GM23338 (cell line): ENCODE data around the gene TOM1. TPM values are rescaled to one million over a fixed set of nuclear protein-coding genes. Genes with fewer than 3 reads are reported as not detected.

Experiments used
- ATAC-seq: fragments of 200-7000 bp; cut with Tn5 transposase; 3 replicates; pipeline ENCODE4 v1.9.1; 2020
- DNase-seq: peaks from one replicate; pipeline ENCODE4 v3.0.0-alpha.2; 2015; ENCODE audit warnings: low spot score
- H2AFZ ChIP-seq: fragments of 200-600 bp; sonication (generic); 2 replicates; pipeline ENCODE4 v1.8.0; 2016; ENCODE audit warnings: antibody characterized with exemption, mild to moderate bottlenecking, moderate library complexity
- H3F3A ChIP-seq: fragments of 200-600 bp; sonication (generic); replicated peaks from 2 replicates; pipeline ENCODE4 v1.8.0; 2017; ENCODE audit warnings: antibody characterized with exemption, mixed run types, low read depth
- H3K27ac ChIP-seq: fragments of 200-600 bp; sonication (generic); 2 replicates; pipeline ENCODE4 v1.6.1; 2016; ENCODE audit warnings: low read depth
- H3K27me3 ChIP-seq: fragments of 200-600 bp; sonication (generic); 2 replicates; pipeline ENCODE4 v1.8.0; 2016; ENCODE audit warnings: mild to moderate bottlenecking, mixed run types, moderate library complexity; ENCODE audit not compliant: insufficient read depth
- H3K36me3 ChIP-seq: fragments of 200-600 bp; sonication (generic); 2 replicates; pipeline ENCODE4 v1.8.0; 2016; ENCODE audit warnings: mild to moderate bottlenecking; ENCODE audit not compliant: insufficient read depth
- H3K4me1 ChIP-seq: fragments of 200-600 bp; sonication (generic); 2 replicates; pipeline ENCODE4 v1.8.0; 2016; ENCODE audit warnings: mild to moderate bottlenecking, moderate library complexity; ENCODE audit not compliant: insufficient read depth
- H3K4me2 ChIP-seq: fragments of 200-600 bp; sonication (generic); 2 replicates; pipeline ENCODE4 v1.7.1; 2017; ENCODE audit warnings: mixed run types
- H3K4me3 ChIP-seq: fragments of 200-600 bp; sonication (generic); 2 replicates; pipeline ENCODE4 v1.6.1; 2016; ENCODE audit warnings: mixed run types
- H3K79me2 ChIP-seq: fragments of 200-600 bp; sonication (generic); replicated peaks from 2 replicates; pipeline ENCODE4 v1.8.0; 2017; ENCODE audit warnings: mild to moderate bottlenecking; ENCODE audit not compliant: insufficient read depth
- H3K9me2 ChIP-seq: fragments of 200-600 bp; sonication (generic); 2 replicates; pipeline ENCODE4 v1.8.0; 2017; ENCODE audit not compliant: insufficient read depth
- H4K20me1 ChIP-seq: fragments of 200-600 bp; sonication (generic); replicated peaks from 2 replicates; pipeline ENCODE4 v1.8.0; 2017; ENCODE audit warnings: mild to moderate bottlenecking; ENCODE audit not compliant: insufficient read depth
- H3K27ac Mint-ChIP-seq: 2 replicates; pipeline ENCODE4 v1.8.0; 2020; ENCODE audit warnings: inconsistent platforms, mild to moderate bottlenecking, moderate library complexity, mixed read lengths
- H3K27me3 Mint-ChIP-seq: 3 replicates; pipeline ENCODE4 v1.8.0; 2022; ENCODE audit warnings: low read depth, mild to moderate bottlenecking, moderate library complexity, mixed read lengths, inconsistent platforms; ENCODE audit not compliant: insufficient read depth, poor library complexity
- H3K36me3 Mint-ChIP-seq: 3 replicates; pipeline ENCODE4 v1.8.0; 2021; ENCODE audit warnings: low read depth, mild to moderate bottlenecking, inconsistent platforms, moderate library complexity, mixed read lengths
- H3K4me1 Mint-ChIP-seq: 3 replicates; pipeline ENCODE4 v1.8.0; 2020; ENCODE audit warnings: mild to moderate bottlenecking, inconsistent platforms, mixed read lengths
- H3K4me3 Mint-ChIP-seq: 3 replicates; pipeline ENCODE4 v1.8.0; 2021; ENCODE audit warnings: moderate library complexity, mild to moderate bottlenecking, inconsistent platforms, mixed read lengths
- H3K9me3 Mint-ChIP-seq: 3 replicates; pipeline ENCODE4 v1.8.0; 2020; ENCODE audit warnings: moderate library complexity, mild to moderate bottlenecking, inconsistent platforms, mixed read lengths
- JUNB ChIP-seq: IDR thresholded peaks from one replicate; pipeline ENCODE4 v1.6.1; 2016; ENCODE audit warnings: antibody characterized with exemption; ENCODE audit not compliant: unreplicated experiment
- NANOG ChIP-seq: IDR thresholded peaks from 2 replicates; pipeline ENCODE4 v1.6.1; 2016; ENCODE audit warnings: antibody characterized with exemption, borderline replicate concordance
- POLR2AphosphoS5 ChIP-seq: IDR thresholded peaks from 2 replicates; pipeline ENCODE4 v1.6.1; 2016; ENCODE audit warnings: antibody characterized with exemption, low read depth
- STAT1 ChIP-seq: IDR thresholded peaks from one replicate; pipeline ENCODE4 v1.6.1; 2016; ENCODE audit warnings: antibody characterized with exemption; ENCODE audit not compliant: unreplicated experiment
- ZNF114 ChIP-seq: fragments of 250-450 bp; sonication (Bioruptor Pico); IDR thresholded peaks from 2 replicates; pipeline ENCODE4 v1.5.0; 2020; ENCODE audit warnings: mild to moderate bottlenecking, moderate library complexity
- polyA plus RNA-seq: library from polyadenylated mRNA; unstranded; fragments of >200 nt; fragmentation: Nextera tagmentation; extraction: Ambion mirVana; gene quantifications from 2 replicates; pipeline ENCODE4 v1.2.1, GENCODE V29; 2016
- total RNA-seq: library from RNA; depleted of rRNA; stranded (reverse); fragments of >200 nt; shearing (Covaris generic); gene quantifications from 2 replicates; pipeline ENCODE4 v1.2.3, GENCODE V29; 2014
- TF ChIP-seq, protein P1 (sequence below): fragments of 250-450 bp; sonication (Bioruptor Pico); IDR thresholded peaks from 2 replicates; pipeline ENCODE4 v1.5.0; 2020; ENCODE audit warnings: mild to moderate bottlenecking, moderate library complexity
- TF ChIP-seq, protein P2 (sequence below), 2 experiments: fragments of 200-600 bp in 1 of 2; sonication (generic) in 1 of 2; conservative IDR thresholded peaks; 2 replicates each; pipeline versions ENCODE4 v1.5.1 to v1.6.1; 2016 to 2017; ENCODE audit warnings: antibody characterized with exemption in 2 of 2, low read depth in 2 of 2, mild to moderate bottlenecking in 2 of 2, moderate library complexity in 1 of 2
- TF ChIP-seq, protein P3 (sequence below): IDR thresholded peaks from one replicate; pipeline ENCODE4 v1.6.1; 2018; ENCODE audit warnings: antibody characterized with exemption; ENCODE audit not compliant: unreplicated experiment

TOM1 gene
- total and polyA plus RNA-seq, 2 experiments from 2014 or later, result 10.9 to 17.8 TPM

DNA sequence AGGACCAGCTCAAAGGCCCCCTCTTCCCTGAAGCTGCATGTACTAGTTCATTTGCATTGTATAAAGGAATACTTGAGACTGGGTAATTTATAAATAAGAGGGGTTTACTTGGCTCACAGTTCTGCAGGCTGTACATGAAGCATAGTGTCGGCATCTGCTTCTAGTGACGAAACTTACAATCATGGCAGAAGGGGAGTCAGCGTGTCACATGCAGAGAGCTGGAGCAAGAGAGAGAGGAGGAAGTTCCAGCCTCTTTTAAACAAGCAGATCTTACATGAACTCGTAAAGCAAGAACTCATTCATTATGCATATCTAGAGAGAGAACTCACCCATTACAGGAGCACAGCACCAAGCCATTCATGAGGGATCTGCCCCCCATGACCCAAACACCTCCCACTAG lies 49.5 kb upstream of the TOM1 start (continued):
- TF ChIP-seq, protein P1, sequence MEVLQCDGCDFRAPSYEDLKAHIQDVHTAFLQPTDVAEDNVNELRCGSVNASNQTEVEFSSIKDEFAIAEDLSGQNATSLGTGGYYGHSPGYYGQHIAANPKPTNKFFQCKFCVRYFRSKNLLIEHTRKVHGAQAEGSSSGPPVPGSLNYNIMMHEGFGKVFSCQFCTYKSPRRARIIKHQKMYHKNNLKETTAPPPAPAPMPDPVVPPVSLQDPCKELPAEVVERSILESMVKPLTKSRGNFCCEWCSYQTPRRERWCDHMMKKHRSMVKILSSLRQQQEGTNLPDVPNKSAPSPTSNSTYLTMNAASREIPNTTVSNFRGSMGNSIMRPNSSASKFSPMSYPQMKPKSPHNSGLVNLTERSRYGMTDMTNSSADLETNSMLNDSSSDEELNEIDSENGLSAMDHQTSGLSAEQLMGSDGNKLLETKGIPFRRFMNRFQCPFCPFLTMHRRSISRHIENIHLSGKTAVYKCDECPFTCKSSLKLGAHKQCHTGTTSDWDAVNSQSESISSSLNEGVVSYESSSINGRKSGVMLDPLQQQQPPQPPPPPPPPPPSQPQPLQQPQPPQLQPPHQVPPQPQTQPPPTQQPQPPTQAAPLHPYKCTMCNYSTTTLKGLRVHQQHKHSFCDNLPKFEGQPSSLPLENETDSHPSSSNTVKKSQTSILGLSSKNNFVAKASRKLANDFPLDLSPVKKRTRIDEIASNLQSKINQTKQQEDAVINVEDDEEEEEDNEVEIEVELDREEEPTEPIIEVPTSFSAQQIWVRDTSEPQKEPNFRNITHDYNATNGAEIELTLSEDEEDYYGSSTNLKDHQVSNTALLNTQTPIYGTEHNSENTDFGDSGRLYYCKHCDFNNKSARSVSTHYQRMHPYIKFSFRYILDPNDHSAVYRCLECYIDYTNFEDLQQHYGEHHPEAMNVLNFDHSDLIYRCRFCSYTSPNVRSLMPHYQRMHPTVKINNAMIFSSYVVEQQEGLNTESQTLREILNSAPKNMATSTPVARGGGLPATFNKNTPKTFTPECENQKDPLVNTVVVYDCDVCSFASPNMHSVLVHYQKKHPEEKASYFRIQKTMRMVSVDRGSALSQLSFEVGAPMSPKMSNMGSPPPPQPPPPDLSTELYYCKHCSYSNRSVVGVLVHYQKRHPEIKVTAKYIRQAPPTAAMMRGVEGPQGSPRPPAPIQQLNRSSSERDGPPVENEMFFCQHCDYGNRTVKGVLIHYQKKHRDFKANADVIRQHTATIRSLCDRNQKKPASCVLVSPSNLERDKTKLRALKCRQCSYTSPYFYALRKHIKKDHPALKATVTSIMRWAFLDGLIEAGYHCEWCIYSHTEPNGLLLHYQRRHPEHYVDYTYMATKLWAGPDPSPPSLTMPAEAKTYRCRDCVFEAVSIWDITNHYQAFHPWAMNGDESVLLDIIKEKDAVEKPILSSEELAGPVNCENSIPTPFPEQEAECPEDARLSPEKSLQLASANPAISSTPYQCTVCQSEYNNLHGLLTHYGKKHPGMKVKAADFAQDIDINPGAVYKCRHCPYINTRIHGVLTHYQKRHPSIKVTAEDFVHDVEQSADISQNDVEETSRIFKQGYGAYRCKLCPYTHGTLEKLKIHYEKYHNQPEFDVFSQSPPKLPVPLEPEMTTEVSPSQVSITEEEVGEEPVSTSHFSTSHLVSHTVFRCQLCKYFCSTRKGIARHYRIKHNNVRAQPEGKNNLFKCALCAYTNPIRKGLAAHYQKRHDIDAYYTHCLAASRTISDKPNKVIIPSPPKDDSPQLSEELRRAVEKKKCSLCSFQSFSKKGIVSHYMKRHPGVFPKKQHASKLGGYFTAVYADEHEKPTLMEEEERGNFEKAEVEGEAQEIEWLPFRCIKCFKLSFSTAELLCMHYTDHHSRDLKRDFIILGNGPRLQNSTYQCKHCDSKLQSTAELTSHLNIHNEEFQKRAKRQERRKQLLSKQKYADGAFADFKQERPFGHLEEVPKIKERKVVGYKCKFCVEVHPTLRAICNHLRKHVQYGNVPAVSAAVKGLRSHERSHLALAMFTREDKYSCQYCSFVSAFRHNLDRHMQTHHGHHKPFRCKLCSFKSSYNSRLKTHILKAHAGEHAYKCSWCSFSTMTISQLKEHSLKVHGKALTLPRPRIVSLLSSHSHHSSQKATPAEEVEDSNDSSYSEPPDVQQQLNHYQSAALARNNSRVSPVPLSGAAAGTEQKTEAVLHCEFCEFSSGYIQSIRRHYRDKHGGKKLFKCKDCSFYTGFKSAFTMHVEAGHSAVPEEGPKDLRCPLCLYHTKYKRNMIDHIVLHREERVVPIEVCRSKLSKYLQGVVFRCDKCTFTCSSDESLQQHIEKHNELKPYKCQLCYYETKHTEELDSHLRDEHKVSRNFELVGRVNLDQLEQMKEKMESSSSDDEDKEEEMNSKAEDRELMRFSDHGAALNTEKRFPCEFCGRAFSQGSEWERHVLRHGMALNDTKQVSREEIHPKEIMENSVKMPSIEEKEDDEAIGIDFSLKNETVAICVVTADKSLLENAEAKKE (CRISPR knock-in tag), result no peak
- TF ChIP-seq STAT1 (no peak), POLR2AphosphoS5 (no peak), NANOG (no peak)
- TF ChIP-seq, protein P2, sequence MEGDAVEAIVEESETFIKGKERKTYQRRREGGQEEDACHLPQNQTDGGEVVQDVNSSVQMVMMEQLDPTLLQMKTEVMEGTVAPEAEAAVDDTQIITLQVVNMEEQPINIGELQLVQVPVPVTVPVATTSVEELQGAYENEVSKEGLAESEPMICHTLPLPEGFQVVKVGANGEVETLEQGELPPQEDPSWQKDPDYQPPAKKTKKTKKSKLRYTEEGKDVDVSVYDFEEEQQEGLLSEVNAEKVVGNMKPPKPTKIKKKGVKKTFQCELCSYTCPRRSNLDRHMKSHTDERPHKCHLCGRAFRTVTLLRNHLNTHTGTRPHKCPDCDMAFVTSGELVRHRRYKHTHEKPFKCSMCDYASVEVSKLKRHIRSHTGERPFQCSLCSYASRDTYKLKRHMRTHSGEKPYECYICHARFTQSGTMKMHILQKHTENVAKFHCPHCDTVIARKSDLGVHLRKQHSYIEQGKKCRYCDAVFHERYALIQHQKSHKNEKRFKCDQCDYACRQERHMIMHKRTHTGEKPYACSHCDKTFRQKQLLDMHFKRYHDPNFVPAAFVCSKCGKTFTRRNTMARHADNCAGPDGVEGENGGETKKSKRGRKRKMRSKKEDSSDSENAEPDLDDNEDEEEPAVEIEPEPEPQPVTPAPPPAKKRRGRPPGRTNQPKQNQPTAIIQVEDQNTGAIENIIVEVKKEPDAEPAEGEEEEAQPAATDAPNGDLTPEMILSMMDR (conservative IDR thresholded peaks at IDR 0.05; ENCODE audit: low read depth in 2 of 2), result no peak

DNA sequence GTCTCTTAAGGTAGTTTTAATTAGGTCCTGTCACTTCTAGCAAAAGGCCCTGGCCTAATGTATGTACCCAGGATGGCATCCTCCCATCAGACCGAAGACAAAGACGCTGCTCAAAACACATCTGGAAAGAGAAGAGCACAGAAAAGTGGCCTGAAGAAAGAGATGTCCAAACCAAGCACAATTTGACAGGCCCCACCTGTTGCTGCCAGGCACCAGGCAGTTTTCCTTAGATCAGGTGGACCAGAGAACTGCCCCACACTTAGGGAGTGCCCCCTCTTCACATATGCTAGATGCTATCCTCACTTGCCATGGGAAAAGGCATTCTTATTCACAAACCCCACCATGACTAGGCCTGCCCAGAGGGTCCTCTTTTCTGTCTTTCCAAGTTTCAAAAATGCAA lies 45.7 kb upstream of the TOM1 start:
- H3K27me3 Mint-ChIP-seq, result peaks cover 6% of the 10 kb centered on the region
- no peaks in the 10 kb centered on the region for H3K9me2 ChIP-seq
- no peak overlapping the region for H2AFZ ChIP-seq
- ATAC-seq (no peak), DNase-seq (no peak)
- peaks cover 16% of the 10 kb centered on the region for H3K4me1 Mint-ChIP-seq
- peaks cover 3% of the 10 kb centered on the region for H3K4me1 ChIP-seq
- H3K27ac Mint-ChIP-seq, result no peak overlapping the region
- peaks cover 16% of the 10 kb centered on the region for H3K79me2 ChIP-seq
- H3K4me3 ChIP-seq, result no peak overlapping the region
- H3K27ac ChIP-seq, result no peak overlapping the region
- H3K27me3 ChIP-seq, result no peaks in the 10 kb centered on the region
- H3K36me3 ChIP-seq, result no peaks in the 10 kb centered on the region
- H3K36me3 Mint-ChIP-seq, result peaks cover 3% of the 10 kb centered on the region
- no peaks in the 10 kb centered on the region for H4K20me1 ChIP-seq
- no peaks in the 10 kb centered on the region for H3F3A ChIP-seq
- no peak overlapping the region for H3K4me2 ChIP-seq
- H3K9me3 Mint-ChIP-seq, result no peaks in the 10 kb centered on the region; the same call in 2 of the 3 replicates
- no peak overlapping the region for H3K4me3 Mint-ChIP-seq
- TF ChIP-seq, protein P3, sequence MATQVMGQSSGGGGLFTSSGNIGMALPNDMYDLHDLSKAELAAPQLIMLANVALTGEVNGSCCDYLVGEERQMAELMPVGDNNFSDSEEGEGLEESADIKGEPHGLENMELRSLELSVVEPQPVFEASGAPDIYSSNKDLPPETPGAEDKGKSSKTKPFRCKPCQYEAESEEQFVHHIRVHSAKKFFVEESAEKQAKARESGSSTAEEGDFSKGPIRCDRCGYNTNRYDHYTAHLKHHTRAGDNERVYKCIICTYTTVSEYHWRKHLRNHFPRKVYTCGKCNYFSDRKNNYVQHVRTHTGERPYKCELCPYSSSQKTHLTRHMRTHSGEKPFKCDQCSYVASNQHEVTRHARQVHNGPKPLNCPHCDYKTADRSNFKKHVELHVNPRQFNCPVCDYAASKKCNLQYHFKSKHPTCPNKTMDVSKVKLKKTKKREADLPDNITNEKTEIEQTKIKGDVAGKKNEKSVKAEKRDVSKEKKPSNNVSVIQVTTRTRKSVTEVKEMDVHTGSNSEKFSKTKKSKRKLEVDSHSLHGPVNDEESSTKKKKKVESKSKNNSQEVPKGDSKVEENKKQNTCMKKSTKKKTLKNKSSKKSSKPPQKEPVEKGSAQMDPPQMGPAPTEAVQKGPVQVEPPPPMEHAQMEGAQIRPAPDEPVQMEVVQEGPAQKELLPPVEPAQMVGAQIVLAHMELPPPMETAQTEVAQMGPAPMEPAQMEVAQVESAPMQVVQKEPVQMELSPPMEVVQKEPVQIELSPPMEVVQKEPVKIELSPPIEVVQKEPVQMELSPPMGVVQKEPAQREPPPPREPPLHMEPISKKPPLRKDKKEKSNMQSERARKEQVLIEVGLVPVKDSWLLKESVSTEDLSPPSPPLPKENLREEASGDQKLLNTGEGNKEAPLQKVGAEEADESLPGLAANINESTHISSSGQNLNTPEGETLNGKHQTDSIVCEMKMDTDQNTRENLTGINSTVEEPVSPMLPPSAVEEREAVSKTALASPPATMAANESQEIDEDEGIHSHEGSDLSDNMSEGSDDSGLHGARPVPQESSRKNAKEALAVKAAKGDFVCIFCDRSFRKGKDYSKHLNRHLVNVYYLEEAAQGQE, result no peak
- TF ChIP-seq ZNF114, result no peak
- no peak for TF ChIP-seq JUNB
- TF ChIP-seq STAT1, result no peak
